IMR-90 (cell line): Measurements from ENCODE around the gene COL3A1. TPM values are rescaled to one million over a fixed set of nuclear protein-coding genes. Genes with fewer than 3 reads are reported as not detected.

Source experiments
- ATAC-seq: fragments of 200-7000 bp; cut with Tn5 transposase; 2 replicates; pipeline ENCODE4 v1.9.1; 2020; ENCODE audit warnings: low read depth, mild to moderate bottlenecking, moderate library complexity
- BruUV-seq: library from RNA; stranded (reverse); fragments of 400-500 nt; replicated peaks from 2 replicates; lab custom pipeline; 2021; lab: Mats Ljungman, UMichigan
- CTCF ChIA-PET: fragments of 300-600 bp; formaldehyde crosslinking; extraction: SDS; loops from one replicate; lab custom pipeline; 2021; ENCODE audit warnings: antibody characterized with exemption; lab: Yijun Ruan, JAX
- POLR2A ChIA-PET: fragments of 300-600 bp; sonication (Branson Sonifier 250); formaldehyde crosslinking; loops from one replicate; lab custom pipeline; 2022; ENCODE audit warnings: antibody characterized with exemption; ENCODE audit not compliant: unreplicated experiment; lab: Charles Lee
- DNase-seq: peaks from one replicate; pipeline ENCODE4 v3.0.0; 2013
- H2AFZ ChIP-seq: replicated peaks from 2 replicates; pipeline ENCODE3; 2013; ENCODE audit warnings: low read length, mild to moderate bottlenecking; ENCODE audit not compliant: poor library complexity
- H2AK5ac ChIP-seq: 2 replicates; pipeline ENCODE4 v1.6.1; 2013; ENCODE audit warnings: low read depth, low read length, inconsistent platforms
- H2AK9ac ChIP-seq: replicated peaks from 2 replicates; pipeline ENCODE3; 2013; ENCODE audit warnings: mild to moderate bottlenecking, low read depth, low read length, moderate library complexity; ENCODE audit not compliant: poor library complexity
- H2BK120ac ChIP-seq: 2 replicates; pipeline ENCODE4 v1.6.1; 2013; ENCODE audit warnings: low read depth, low read length, inconsistent platforms
- H2BK15ac ChIP-seq: 3 replicates; pipeline ENCODE4 v1.6.1; 2013; ENCODE audit warnings: low read depth, low read length, inconsistent platforms
- H2BK20ac ChIP-seq: 2 replicates; pipeline ENCODE4 v1.6.1; 2013; ENCODE audit warnings: low read depth, mild to moderate bottlenecking, inconsistent platforms, low read length, moderate library complexity
- H2BK5ac ChIP-seq: 2 replicates; pipeline ENCODE4 v1.6.1; 2013; ENCODE audit warnings: mild to moderate bottlenecking, low read depth, low read length, inconsistent platforms; ENCODE audit not compliant: poor library complexity, severe bottlenecking
- H3K14ac ChIP-seq: replicated peaks from 2 replicates; pipeline ENCODE4 v1.6.1; 2013; ENCODE audit warnings: low read depth, low read length, inconsistent platforms
- H3K18ac ChIP-seq: 2 replicates; pipeline ENCODE4 v1.6.1; 2013; ENCODE audit warnings: low read depth, low read length, control low read depth
- H3K23ac ChIP-seq: 2 replicates; pipeline ENCODE4 v1.6.1; 2013; ENCODE audit warnings: low read depth, low read length, inconsistent platforms
- H3K27ac ChIP-seq: 2 replicates; pipeline ENCODE4 v1.5.1; 2013; ENCODE audit warnings: mild to moderate bottlenecking, control low read depth, low read length; ENCODE audit not compliant: insufficient read depth
- H3K27me3 ChIP-seq: 2 replicates; pipeline ENCODE4 v1.6.1; 2013; ENCODE audit warnings: low read length; ENCODE audit not compliant: control insufficient read depth, insufficient read depth
- H3K36me3 ChIP-seq: 2 replicates; pipeline ENCODE4 v1.6.1; 2013; ENCODE audit warnings: low read length, mixed read lengths; ENCODE audit not compliant: control insufficient read depth, insufficient read depth
- H3K4ac ChIP-seq: 2 replicates; pipeline ENCODE4 v1.6.1; 2013; ENCODE audit warnings: low read depth, low read length, inconsistent platforms
- H3K4me1 ChIP-seq: 2 replicates; pipeline ENCODE4 v1.6.1; 2013; ENCODE audit warnings: low read length, mixed read lengths; ENCODE audit not compliant: control insufficient read depth, insufficient read depth
- H3K4me2 ChIP-seq: 2 replicates; pipeline ENCODE4 v1.6.1; 2013; ENCODE audit warnings: low read depth, mild to moderate bottlenecking, control low read depth, low read length, moderate library complexity
- H3K4me3 ChIP-seq: 2 replicates; pipeline ENCODE4 v1.5.1; 2013; ENCODE audit warnings: low read depth, mild to moderate bottlenecking, control low read depth, low read length, moderate library complexity; ENCODE audit not compliant: insufficient read depth
- H3K56ac ChIP-seq: 2 replicates; pipeline ENCODE4 v1.6.1; 2013; ENCODE audit warnings: low read length, inconsistent platforms; ENCODE audit not compliant: insufficient read depth; ENCODE audit errors: extremely low read depth
- H3K79me1 ChIP-seq, 2 experiments: 2 replicates each; pipeline ENCODE4 v1.6.1; 2013; ENCODE audit warnings: low read length in 2 of 2, inconsistent platforms in 1 of 2, low read depth in 1 of 2
- H3K9ac ChIP-seq: 2 replicates; pipeline ENCODE4 v1.6.1; 2013; ENCODE audit warnings: low read depth, low read length, control low read depth
- H3K9me1 ChIP-seq: 2 replicates; pipeline ENCODE4 v1.6.1; 2013; ENCODE audit warnings: low read length, inconsistent platforms; ENCODE audit not compliant: insufficient read depth
- H3K9me3 ChIP-seq: 2 replicates; pipeline ENCODE4 v1.6.1; 2013; ENCODE audit warnings: low read length; ENCODE audit not compliant: control insufficient read depth, insufficient read depth
- H4K20me1 ChIP-seq: 2 replicates; pipeline ENCODE4 v1.6.1; 2013; ENCODE audit warnings: low read length, inconsistent platforms; ENCODE audit not compliant: insufficient read depth
- H4K5ac ChIP-seq: 2 replicates; pipeline ENCODE4 v1.6.1; 2013; ENCODE audit warnings: mild to moderate bottlenecking, low read depth, low read length, control low read depth
- H4K8ac ChIP-seq, 2 experiments: 2 replicates each; pipeline ENCODE4 v1.6.1; 2013; ENCODE audit warnings: low read depth in 2 of 2, low read length in 2 of 2, control low read depth in 1 of 2, inconsistent platforms in 1 of 2
- H4K91ac ChIP-seq: 2 replicates; pipeline ENCODE4 v1.6.1; 2013; ENCODE audit warnings: low read depth, low read length, inconsistent platforms; ENCODE audit not compliant: insufficient read depth
- BHLHE40 ChIP-seq: fragments of 150-350 bp; IDR thresholded peaks from 2 replicates; pipeline ENCODE4 v1.6.1; 2016; ENCODE audit warnings: mild to moderate bottlenecking, low read depth, low read length
- CEBPB ChIP-seq: IDR thresholded peaks from 2 replicates; pipeline ENCODE4 v1.6.1; 2012; ENCODE audit warnings: low read depth, low read length, improper control_type of control experiment
- CHD1 ChIP-seq: IDR thresholded peaks from 2 replicates; pipeline ENCODE4 v1.6.1; 2012; ENCODE audit warnings: low read depth, low read length, improper control_type of control experiment
- MAFK ChIP-seq: IDR thresholded peaks from 2 replicates; pipeline ENCODE4 v1.6.1; 2012; ENCODE audit warnings: low read depth, low read length, improper control_type of control experiment
- MAZ ChIP-seq: IDR thresholded peaks from 2 replicates; pipeline ENCODE4 v1.6.1; 2012; ENCODE audit warnings: low read depth, mild to moderate bottlenecking, low read length, improper control_type of control experiment, moderate library complexity, borderline replicate concordance
- MXI1 ChIP-seq: IDR thresholded peaks from 2 replicates; pipeline ENCODE4 v1.6.1; 2012; ENCODE audit warnings: low read depth, mild to moderate bottlenecking, low read length, moderate library complexity, borderline replicate concordance
- NFE2L2 ChIP-seq: fragments of 150-350 bp; IDR thresholded peaks from 2 replicates; pipeline ENCODE4 v1.6.1; 2016; ENCODE audit warnings: low read depth, mild to moderate bottlenecking, low read length
- POLR2A ChIP-seq: IDR thresholded peaks from 2 replicates; pipeline ENCODE4 v1.6.1; 2012; ENCODE audit warnings: mild to moderate bottlenecking, low read depth, low read length
- RAD21 ChIP-seq: IDR thresholded peaks from 2 replicates; pipeline ENCODE4 v1.6.1; 2012; ENCODE audit warnings: low read length, improper control_type of control experiment
- RCOR1 ChIP-seq: IDR thresholded peaks from 2 replicates; pipeline ENCODE4 v1.6.1; 2012; ENCODE audit warnings: mild to moderate bottlenecking, low read length, improper control_type of control experiment; ENCODE audit not compliant: insufficient replicate concordance
- RFX5 ChIP-seq: IDR thresholded peaks from 2 replicates; pipeline ENCODE4 v1.8.0; 2012; ENCODE audit warnings: low read depth, mild to moderate bottlenecking, low read length, moderate library complexity
- SMC3 ChIP-seq: fragments of 150-350 bp; IDR thresholded peaks from 2 replicates; pipeline ENCODE4 v1.6.1; 2016; ENCODE audit warnings: low read depth, mild to moderate bottlenecking, antibody characterized with exemption, low read length, moderate library complexity
- WGBS, 2 experiments: methylation state at CpG; one replicate each; pipeline versions ENCODE4 v1.1.5 to v1.1.7; 2013; ENCODE audit warnings: missing lambda C conversion rate in 2 of 2; ENCODE audit not compliant: insufficient read length in 1 of 2; ENCODE audit errors: extremely low coverage in 2 of 2; 5-methylcytosine and 5-hydroxymethylcytosine counted together
- dilution Hi-C: fragments of 300-500 bp; cut with HindIII; formaldehyde crosslinking; loops from one replicate; pipeline ENCODE4 v1.14.3; 2018; ENCODE audit warnings: low sequenced_read_pairs; ENCODE audit not compliant: unreplicated experiment
- in situ Hi-C: fragments of 300-500 bp; cut with MboI; formaldehyde crosslinking; loops from 3 replicates; pipeline ENCODE4 v1.14.3; 2019; ENCODE audit warnings: low sequenced_read_pairs, inconsistent platforms, mixed read lengths
- intact Hi-C: fragments of 100-400 bp; cut with micrococcal nuclease; formaldehyde crosslinking; loops from 2 replicates; pipeline ENCODE4 v1.10.0; 2022
- polyA plus RNA-seq, 3 experiments: library from polyadenylated mRNA; depleted of rRNA; stranded (reverse); fragments of >200 nt; gene quantifications; 2 replicates each; pipeline ENCODE4 v1.2.3, GENCODE V29; 2012; ENCODE audit warnings: low replicate concordance in 1 of 3
- total RNA-seq: library from RNA; depleted of rRNA; stranded (reverse); fragments of >200 nt; gene quantifications from 2 replicates; pipeline ENCODE4 v1.2.3, GENCODE V29; 2012
- TF ChIP-seq, protein P1 (sequence below): fragments of 150-350 bp; IDR thresholded peaks from 2 replicates; pipeline ENCODE4 v1.6.1; 2016; ENCODE audit warnings: low read depth, mild to moderate bottlenecking, low read length, moderate library complexity, borderline replicate concordance
- TF ChIP-seq, protein P2 (sequence below): conservative IDR thresholded peaks from 2 replicates; pipeline ENCODE4 v1.5.1; 2012; ENCODE audit warnings: mild to moderate bottlenecking, low read depth, low read length, improper control_type of control experiment
- TF ChIP-seq, protein P3 (sequence below): fragments of 150-350 bp; IDR thresholded peaks from 2 replicates; pipeline ENCODE4 v1.6.1; 2017; ENCODE audit warnings: mild to moderate bottlenecking, antibody characterized with exemption, low read length, low read depth

Gene COL3A1
- total and polyA plus RNA-seq, 2 of the 4 experiments (the other 2 are of a cell fraction): 402 to 408 TPM

DNA sequence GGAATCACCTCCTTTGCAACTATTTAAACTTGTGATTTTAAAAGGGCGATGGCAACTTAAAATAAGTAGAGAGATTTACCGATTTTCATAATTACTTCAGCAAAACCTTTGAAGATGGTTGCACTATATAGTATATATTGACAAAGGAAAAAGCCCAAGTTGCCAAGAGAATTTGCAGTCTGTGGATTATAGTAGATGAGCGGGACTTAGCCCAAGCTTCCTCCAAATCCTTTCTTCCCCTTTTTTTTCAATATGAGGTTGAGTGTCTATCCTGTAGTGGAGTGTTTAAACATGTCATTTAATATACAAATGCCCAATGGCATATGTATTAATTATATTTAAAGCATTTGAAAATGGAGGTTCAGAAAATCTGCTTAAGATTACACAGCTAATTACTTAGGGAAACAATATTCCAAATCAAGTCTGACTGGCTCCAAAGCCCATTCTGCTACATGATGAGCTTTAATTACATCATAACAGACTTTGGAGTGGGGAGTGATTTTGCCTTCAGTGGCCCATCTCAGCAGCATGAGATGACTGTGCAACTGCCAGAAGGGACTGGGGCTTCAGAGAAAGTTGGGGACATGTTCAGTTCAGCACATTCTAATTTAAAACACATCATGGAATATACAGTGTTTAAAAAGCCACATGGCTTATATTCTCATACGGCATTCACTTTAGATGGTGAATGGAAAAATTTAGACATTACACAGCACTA lies 73.2 kb downstream of the COL3A1 start:
- no peak overlapping the region for H3K9ac ChIP-seq
- H3K27me3 ChIP-seq: no peaks in the 10 kb centered on the region
- no peak overlapping the region for H3K56ac ChIP-seq
- in situ Hi-C loops (no loop called here), dilution Hi-C loops (no loop called here), intact Hi-C loops (no loop called here)
- H2BK120ac ChIP-seq: no peak overlapping the region
- H4K8ac ChIP-seq: no peak overlapping the region
- no peak overlapping the region for H4K91ac ChIP-seq
- 0 out of 2 replicates have a peak overlapping the region, but pooled peaks have one; percentile 45 for H3K14ac ChIP-seq
- H4K5ac ChIP-seq: no peak overlapping the region
- H2BK20ac ChIP-seq: no peak overlapping the region
- no peak overlapping the region for H2AK5ac ChIP-seq
- DNase-seq (no peak), ATAC-seq (no peak)
- no peak overlapping the region for H3K4ac ChIP-seq
- no peak overlapping the region for H2AK9ac ChIP-seq
- CTCF ChIA-PET: interaction anchor here (0.6 kb wide), 1 partner anchor 232 kb away, joined by 3 read pairs; no protein-coding TSS in a partner anchor
- no peak overlapping the region for H2AFZ ChIP-seq
- H3K79me1 ChIP-seq: peaks cover 16 to 40% of the 10 kb centered on the region in 2 experiments
- H3K23ac ChIP-seq: peak overlapping the region; percentile 71; the same call in 1 of the 2 replicates
- peaks cover 3% of the 10 kb centered on the region; the same call in 1 of the 2 replicates for H3K9me1 ChIP-seq
- POLR2A ChIA-PET: no interaction called here
- peak overlapping the region; percentile 44; the same call in 1 of the 2 replicates for H3K27ac ChIP-seq
- TSS peak; percentile 11 for BruUV-seq
- H3K4me2 ChIP-seq: no peak overlapping the region
- no peak overlapping the region for H3K4me3 ChIP-seq
- H2BK5ac ChIP-seq: peak overlapping the region; percentile 73
- no peak overlapping the region for H2BK15ac ChIP-seq
- no peak overlapping the region; the same call in 1 of the 2 replicates for H3K18ac ChIP-seq
- no peaks in the 10 kb centered on the region for H3K9me3 ChIP-seq
- peaks cover 47% of the 10 kb centered on the region for H3K36me3 ChIP-seq
- H3K4me1 ChIP-seq: peaks cover 7% of the 10 kb centered on the region
- WGBS, 2 experiments: no CpG with 5 or more reads among the region's 4 CpGs
- no peaks in the 10 kb centered on the region for H4K20me1 ChIP-seq
- TF ChIP-seq CEBPB (no peak), POLR2A (no peak), MAZ (no peak), RAD21 (no peak), NFE2L2 (no peak), BHLHE40 (no peak), CHD1 (no peak), MAFK (no peak), SMC3 (no peak), RFX5 (no peak), MXI1 (no peak), RCOR1 (no peak)
- TF ChIP-seq, protein P1, sequence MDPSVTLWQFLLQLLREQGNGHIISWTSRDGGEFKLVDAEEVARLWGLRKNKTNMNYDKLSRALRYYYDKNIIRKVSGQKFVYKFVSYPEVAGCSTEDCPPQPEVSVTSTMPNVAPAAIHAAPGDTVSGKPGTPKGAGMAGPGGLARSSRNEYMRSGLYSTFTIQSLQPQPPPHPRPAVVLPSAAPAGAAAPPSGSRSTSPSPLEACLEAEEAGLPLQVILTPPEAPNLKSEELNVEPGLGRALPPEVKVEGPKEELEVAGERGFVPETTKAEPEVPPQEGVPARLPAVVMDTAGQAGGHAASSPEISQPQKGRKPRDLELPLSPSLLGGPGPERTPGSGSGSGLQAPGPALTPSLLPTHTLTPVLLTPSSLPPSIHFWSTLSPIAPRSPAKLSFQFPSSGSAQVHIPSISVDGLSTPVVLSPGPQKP: no peak
- TF ChIP-seq, protein P2, sequence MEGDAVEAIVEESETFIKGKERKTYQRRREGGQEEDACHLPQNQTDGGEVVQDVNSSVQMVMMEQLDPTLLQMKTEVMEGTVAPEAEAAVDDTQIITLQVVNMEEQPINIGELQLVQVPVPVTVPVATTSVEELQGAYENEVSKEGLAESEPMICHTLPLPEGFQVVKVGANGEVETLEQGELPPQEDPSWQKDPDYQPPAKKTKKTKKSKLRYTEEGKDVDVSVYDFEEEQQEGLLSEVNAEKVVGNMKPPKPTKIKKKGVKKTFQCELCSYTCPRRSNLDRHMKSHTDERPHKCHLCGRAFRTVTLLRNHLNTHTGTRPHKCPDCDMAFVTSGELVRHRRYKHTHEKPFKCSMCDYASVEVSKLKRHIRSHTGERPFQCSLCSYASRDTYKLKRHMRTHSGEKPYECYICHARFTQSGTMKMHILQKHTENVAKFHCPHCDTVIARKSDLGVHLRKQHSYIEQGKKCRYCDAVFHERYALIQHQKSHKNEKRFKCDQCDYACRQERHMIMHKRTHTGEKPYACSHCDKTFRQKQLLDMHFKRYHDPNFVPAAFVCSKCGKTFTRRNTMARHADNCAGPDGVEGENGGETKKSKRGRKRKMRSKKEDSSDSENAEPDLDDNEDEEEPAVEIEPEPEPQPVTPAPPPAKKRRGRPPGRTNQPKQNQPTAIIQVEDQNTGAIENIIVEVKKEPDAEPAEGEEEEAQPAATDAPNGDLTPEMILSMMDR: no peak
- TF ChIP-seq, protein P3, sequence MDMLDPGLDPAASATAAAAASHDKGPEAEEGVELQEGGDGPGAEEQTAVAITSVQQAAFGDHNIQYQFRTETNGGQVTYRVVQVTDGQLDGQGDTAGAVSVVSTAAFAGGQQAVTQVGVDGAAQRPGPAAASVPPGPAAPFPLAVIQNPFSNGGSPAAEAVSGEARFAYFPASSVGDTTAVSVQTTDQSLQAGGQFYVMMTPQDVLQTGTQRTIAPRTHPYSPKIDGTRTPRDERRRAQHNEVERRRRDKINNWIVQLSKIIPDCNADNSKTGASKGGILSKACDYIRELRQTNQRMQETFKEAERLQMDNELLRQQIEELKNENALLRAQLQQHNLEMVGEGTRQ: no peak
